Gastrocnemius medialis (tissue), 4 donors: ENCODE measurements around the gene MYH10. TPM values are rescaled to one million over a fixed set of nuclear protein-coding genes. Genes with fewer than 3 reads are reported as not detected.
A peak's percentile ranks its signal among the peaks of the same experiment; 100 is the strongest.

ENCODE experiments used
- ATAC-seq, 2 donors: fragments of 150-250 bp; one replicate each; pipeline ENCODE4 v1.9.1; 2016
- DNase-seq, 2 donors: peaks; one replicate each; pipeline ENCODE4 v3.0.0-alpha.2; 2019
- H3K27ac ChIP-seq, 4 donors: fragments of 200-600 bp; sonication (generic); 1 replicate in 1 of 4; 2 replicates in 3 of 4; pipeline ENCODE4 v1.5.1; 2016 to 2018; ENCODE audit warnings: mild to moderate bottlenecking in 2 of 4, moderate library complexity in 1 of 4
- H3K27me3 ChIP-seq, 3 donors: fragments of 200-600 bp; sonication (generic) in 2 of 3; 1 replicate in 1 of 3; 2 replicates in 2 of 3; pipeline versions ENCODE4 v1.5.1 to v1.6.0; 2016 to 2019; ENCODE audit warnings: mild to moderate bottlenecking in 1 of 3, moderate library complexity in 1 of 3
- H3K36me3 ChIP-seq, 2 donors: fragments of 200-600 bp; sonication (generic) in 1 of 2; one replicate each; pipeline ENCODE4 v1.5.1; 2017 to 2018
- H3K4me1 ChIP-seq, 2 donors: fragments of 200-600 bp; sonication (generic) in 1 of 2; one replicate each; pipeline ENCODE4 v1.5.1; 2016 to 2017; ENCODE audit warnings: mild to moderate bottlenecking in 2 of 2
- H3K4me3 ChIP-seq, 4 donors: fragments of 200-600 bp; sonication (generic) in 3 of 4; 1 replicate in 1 of 4; 2 replicates in 3 of 4; pipeline ENCODE4 v1.5.1; 2016 to 2019; ENCODE audit warnings: mild to moderate bottlenecking in 2 of 4
- H3K9me3 ChIP-seq, 3 donors: fragments of 200-600 bp; sonication (generic) in 2 of 3; 1 replicate in 1 of 3; 2 replicates in 2 of 3; pipeline ENCODE4 v1.5.1; 2016 to 2019
- POLR2A ChIP-seq, 2 donors: fragments of 450-650 bp; IDR thresholded peaks; one replicate each; pipeline ENCODE4 v1.6.1; 2017; ENCODE audit warnings: antibody characterized with exemption in 2 of 2, mild to moderate bottlenecking in 2 of 2, moderate library complexity in 2 of 2
- in situ Hi-C, 4 donors: fragments of 200-750 bp; cut with MboI; loops; one replicate each; pipeline versions ENCODE4 v1.15.0 to v1.8.0; 2017; ENCODE audit warnings: low sequenced_read_pairs in 4 of 4
- intact Hi-C: fragments of 100-400 bp; cut with DNase I; formaldehyde crosslinking; loops from one replicate; pipeline ENCODE4 v1.15.1; 2023; ENCODE audit warnings: low total_unique reads
- total RNA-seq, 4 donors: library from RNA; depleted of rRNA; stranded (reverse); fragments of >200 nt; gene quantifications; one replicate each; pipeline versions ENCODE4 v1.1.0 to v1.2.3, GENCODE V29; 2016
- TF ChIP-seq, protein P1 (sequence below), 5 experiments: fragments of 450-650 bp in 3 of 5; fragments of 200-600 bp in 2 of 5; sonication (generic) in 2 of 5; IDR thresholded peaks in 4 of 5; conservative IDR thresholded peaks in 1 of 5; 1 replicate in 4 of 5; 2 replicates in 1 of 5; pipeline ENCODE4 v1.5.1; 2016 to 2019; ENCODE audit warnings: antibody characterized with exemption in 5 of 5, mild to moderate bottlenecking in 3 of 5, moderate library complexity in 3 of 5

MYH10 gene
- total RNA-seq, 4 donors from 2014 or later: 2.5 to 10.6 (median 4.1) TPM

DNA sequence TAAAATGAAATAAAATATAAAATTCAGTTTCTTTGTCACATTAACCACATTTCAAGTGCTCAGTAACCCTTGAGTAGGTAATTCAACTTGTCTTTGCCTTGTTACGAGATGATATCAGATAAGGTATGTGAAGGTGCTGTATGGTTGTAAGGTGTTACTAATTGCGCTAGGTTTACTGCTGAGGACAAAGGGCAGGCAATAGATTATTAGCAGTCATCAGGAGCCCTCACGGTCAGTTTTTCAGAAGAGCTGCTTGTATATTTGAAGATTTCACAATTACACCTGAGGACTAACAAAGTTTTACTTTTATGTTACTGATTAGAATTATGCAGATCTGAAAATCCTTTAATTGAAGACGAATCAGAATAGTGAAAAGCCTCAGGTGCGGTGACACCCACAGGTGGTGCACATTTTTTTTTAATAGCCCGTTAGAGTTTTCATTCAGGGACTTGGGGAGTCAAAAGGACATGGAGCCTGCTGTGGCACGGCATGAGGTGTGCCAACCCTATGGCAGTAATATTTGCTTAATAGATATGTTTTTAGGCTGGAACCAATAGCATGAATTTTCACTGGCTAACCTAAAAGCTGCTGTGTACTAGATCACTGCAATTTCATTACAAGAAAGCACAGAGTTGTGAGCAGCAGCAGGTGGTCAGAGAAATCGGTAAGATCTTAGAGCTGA, 178.5 kb downstream of the MYH10 start:
- peaks cover 0 to 84% of the 10 kb centered on the region in 2 donors for H3K36me3 ChIP-seq
- ATAC-seq (no peak), DNase-seq (no peak)
- H3K27me3 ChIP-seq: no peaks in the 10 kb centered on the region
- no peak overlapping the region for H3K27ac ChIP-seq
- in situ Hi-C loops (no loop called here), intact Hi-C loops (no loop called here)
- TF ChIP-seq POLR2A (IDR thresholded peaks at IDR 0.05): no peak
- TF ChIP-seq, protein P1, sequence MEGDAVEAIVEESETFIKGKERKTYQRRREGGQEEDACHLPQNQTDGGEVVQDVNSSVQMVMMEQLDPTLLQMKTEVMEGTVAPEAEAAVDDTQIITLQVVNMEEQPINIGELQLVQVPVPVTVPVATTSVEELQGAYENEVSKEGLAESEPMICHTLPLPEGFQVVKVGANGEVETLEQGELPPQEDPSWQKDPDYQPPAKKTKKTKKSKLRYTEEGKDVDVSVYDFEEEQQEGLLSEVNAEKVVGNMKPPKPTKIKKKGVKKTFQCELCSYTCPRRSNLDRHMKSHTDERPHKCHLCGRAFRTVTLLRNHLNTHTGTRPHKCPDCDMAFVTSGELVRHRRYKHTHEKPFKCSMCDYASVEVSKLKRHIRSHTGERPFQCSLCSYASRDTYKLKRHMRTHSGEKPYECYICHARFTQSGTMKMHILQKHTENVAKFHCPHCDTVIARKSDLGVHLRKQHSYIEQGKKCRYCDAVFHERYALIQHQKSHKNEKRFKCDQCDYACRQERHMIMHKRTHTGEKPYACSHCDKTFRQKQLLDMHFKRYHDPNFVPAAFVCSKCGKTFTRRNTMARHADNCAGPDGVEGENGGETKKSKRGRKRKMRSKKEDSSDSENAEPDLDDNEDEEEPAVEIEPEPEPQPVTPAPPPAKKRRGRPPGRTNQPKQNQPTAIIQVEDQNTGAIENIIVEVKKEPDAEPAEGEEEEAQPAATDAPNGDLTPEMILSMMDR (IDR thresholded peaks at IDR 0.05 in 4 of 5, conservative IDR thresholded peaks at IDR 0.05 in 1 of 5): no peak
- H3K4me3 ChIP-seq: no peak overlapping the region
- H3K4me1 ChIP-seq: peaks cover 0 to 11% of the 10 kb centered on the region in 2 donors
- no peaks in the 10 kb centered on the region for H3K9me3 ChIP-seq

DNA sequence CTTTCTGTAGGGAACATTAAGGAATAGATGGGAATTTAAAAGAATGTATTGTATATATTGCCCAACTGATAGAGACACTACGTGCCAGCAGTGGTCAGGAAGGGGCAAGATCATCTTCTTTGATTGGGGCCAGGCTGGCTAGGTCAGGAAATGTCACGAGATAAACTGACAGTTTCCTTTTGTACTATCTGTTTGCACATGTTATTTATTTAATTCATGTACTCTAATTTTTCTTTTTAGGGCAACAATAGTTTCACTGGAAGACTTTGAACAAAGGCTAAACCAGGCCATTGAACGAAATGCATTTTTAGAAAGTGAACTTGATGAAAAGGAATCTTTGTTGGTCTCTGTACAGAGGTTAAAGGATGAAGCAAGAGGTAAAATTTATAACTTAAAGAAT, 182.2 kb downstream of the MYH10 start:
- Histone ChIP-seq H3K4me3 (no peak overlapping the region), H3K27ac (no peak overlapping the region), H3K4me1 (peaks cover 7 to 14% of the 10 kb centered on the region in 2 donors), H3K9me3 (no peaks in the 10 kb centered on the region), H3K27me3 (no peaks in the 10 kb centered on the region), H3K36me3 (peaks cover 3 to 67% of the 10 kb centered on the region in 2 donors)
- intact Hi-C loops (no loop called here), in situ Hi-C loops (no loop called here)
- DNase-seq (no peak), ATAC-seq (no peak)
- TF ChIP-seq, protein P1 (IDR thresholded peaks at IDR 0.05 in 4 of 5, conservative IDR thresholded peaks at IDR 0.05 in 1 of 5): no peak
- no peak for TF ChIP-seq POLR2A (IDR thresholded peaks at IDR 0.05)

- DNase-seq (no peak), ATAC-seq (no peak)
- Histone ChIP-seq H3K4me3 (no peak overlapping the region), H3K4me1 (peaks cover 9 to 17% of the 10 kb centered on the region in 2 donors), H3K36me3 (peaks cover 3 to 62% of the 10 kb centered on the region in 2 donors), H3K9me3 (no peaks in the 10 kb centered on the region), H3K27me3 (no peaks in the 10 kb centered on the region), H3K27ac (no peak overlapping the region)
- intact Hi-C loops (no loop called here), in situ Hi-C loops (no loop called here)
- no peak for TF ChIP-seq POLR2A (IDR thresholded peaks at IDR 0.05)
- TF ChIP-seq, protein P1 (IDR thresholded peaks at IDR 0.05 in 4 of 5, conservative IDR thresholded peaks at IDR 0.05 in 1 of 5): no peak
Measured at GRCh38 chr17:8447799-8448198, 182.7 kb downstream of the MYH10 start.

DNA sequence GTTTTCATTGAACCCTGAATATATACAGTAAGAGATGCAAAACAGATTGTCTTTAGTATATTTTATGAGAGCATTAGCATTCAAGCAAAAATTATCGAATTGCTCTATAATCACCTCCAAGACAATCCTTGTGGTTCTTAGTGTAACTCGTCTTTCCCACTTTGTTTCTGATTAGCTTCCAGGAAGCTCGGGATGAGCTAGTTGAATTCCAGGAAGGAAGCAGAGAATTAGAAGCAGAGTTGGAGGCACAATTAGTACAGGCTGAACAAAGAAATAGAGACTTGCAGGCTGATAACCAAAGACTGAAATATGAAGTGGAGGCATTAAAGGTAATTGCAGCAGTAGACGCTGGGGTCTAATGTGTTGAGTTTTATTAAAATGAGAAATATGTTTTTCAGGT, 185.0 kb downstream of the MYH10 start:
- ATAC-seq: no peak
- Histone ChIP-seq H3K9me3 (no peaks in the 10 kb centered on the region), H3K36me3 (peaks cover 3 to 42% of the 10 kb centered on the region in 2 donors), H3K27me3 (no peaks in the 10 kb centered on the region), H3K4me3 (peak overlapping the region in 1 of 4 donors; percentile 1), H3K27ac (no peak overlapping the region), H3K4me1 (peaks cover 27 to 31% of the 10 kb centered on the region in 2 donors)
- in situ Hi-C loops: no loop called here
- intact Hi-C loops: no loop called here
- no peak for DNase-seq
- no peak for TF ChIP-seq POLR2A (IDR thresholded peaks at IDR 0.05)
- TF ChIP-seq, protein P1 (IDR thresholded peaks at IDR 0.05 in 4 of 5, conservative IDR thresholded peaks at IDR 0.05 in 1 of 5): no peak
